GM18873 (cell line): Measurements from ENCODE around the gene GPRC5D.

ENCODE experiments used
- ATAC-seq: cut with Tn5 transposase; IDR thresholded peaks from one replicate; pipeline ENCODE4 v1.9.1; 2021; ENCODE audit warnings: mild to moderate bottlenecking, moderate library complexity, moderate number of reproducible peaks; ENCODE audit not compliant: unreplicated experiment, low FRiP score

GPRC5D gene

DNA sequence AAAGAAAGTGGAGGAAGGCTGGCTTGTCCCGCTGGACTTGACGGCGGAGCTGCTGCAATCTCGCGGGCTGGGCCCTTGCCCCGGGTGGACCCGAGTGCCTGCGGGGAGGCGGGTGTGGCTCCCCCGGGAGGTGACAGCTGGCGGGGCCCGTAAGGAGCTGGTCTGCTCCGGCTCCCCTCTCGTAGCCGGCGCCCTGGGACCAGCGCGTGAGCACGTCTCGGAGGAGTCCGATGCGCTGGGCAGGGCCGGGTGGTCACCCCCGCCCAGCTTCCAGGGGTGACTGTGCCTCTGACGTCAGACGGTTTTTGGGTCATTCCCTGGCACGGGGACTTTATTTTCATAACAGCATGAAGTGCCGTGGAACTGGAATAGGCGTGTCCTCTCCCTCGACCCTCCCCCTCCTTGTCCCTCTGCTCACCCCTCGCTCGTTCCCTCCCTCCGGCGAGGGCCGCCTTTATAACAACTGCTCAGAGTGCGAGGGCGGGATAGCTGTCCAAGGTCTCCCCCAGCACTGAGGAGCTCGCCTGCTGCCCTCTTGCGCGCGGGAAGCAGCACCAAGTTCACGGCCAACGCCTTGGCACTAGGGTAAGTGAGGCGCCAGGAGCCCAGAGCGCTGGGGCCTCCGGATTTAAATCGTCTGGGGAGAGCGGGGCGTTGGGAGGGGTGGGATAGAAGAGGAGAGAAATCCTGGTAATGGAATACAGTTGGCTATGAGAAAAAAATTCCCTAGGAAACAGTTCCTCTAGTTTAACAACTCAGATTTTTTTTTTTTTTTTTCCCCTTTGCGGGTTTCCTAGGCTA lies 60.7 kb downstream of the GPRC5D start, which contains the start of gene GPRC5A:
Gene GPRC5A, plus strand, starts transcription at position 483 of the 801 bp plus-strand sequence. CDS start 16,688 bp downstream, outside the sequence.
- ATAC-seq: no peak
